Vagina (tissue), 2 donors: ENCODE results near the gene IMMP2L. TPM values are rescaled to one million over a fixed set of nuclear protein-coding genes. Genes with fewer than 3 reads are reported as not detected.

Experiments used
- DNase-seq, 2 donors: peaks; one replicate each; pipeline ENCODE4 v3.0.0-alpha.2; 2017; ENCODE audit errors: extremely low spot score in 2 of 2
- H3K27ac ChIP-seq: fragments of 200-600 bp; sonication (generic); one replicate; pipeline ENCODE4 v1.5.1; 2019
- H3K27me3 ChIP-seq: fragments of 200-600 bp; sonication (generic); one replicate; pipeline ENCODE4 v1.5.1; 2019
- H3K36me3 ChIP-seq, 2 donors: fragments of 200-600 bp; sonication (generic); one replicate each; pipeline ENCODE4 v1.5.1; 2017 to 2019
- H3K4me1 ChIP-seq: fragments of 200-600 bp; sonication (generic); one replicate; pipeline ENCODE4 v1.5.1; 2019
- H3K4me3 ChIP-seq, 2 donors: fragments of 200-600 bp; sonication (generic); 1 replicate in 1 of 2; 2 replicates in 1 of 2; pipeline ENCODE4 v1.5.1; 2016 to 2019
- H3K9me3 ChIP-seq: fragments of 200-600 bp; sonication (generic); one replicate; pipeline ENCODE4 v1.5.1; 2019
- POLR2A ChIP-seq, 2 donors: fragments of 450-650 bp; IDR thresholded peaks; one replicate each; pipeline ENCODE4 v1.6.1; 2017; ENCODE audit warnings: antibody characterized with exemption in 2 of 2, mild to moderate bottlenecking in 2 of 2, moderate library complexity in 2 of 2
- POLR2AphosphoS5 ChIP-seq, 2 donors: sonication (generic); formaldehyde crosslinking; IDR thresholded peaks; one replicate each; pipeline ENCODE4 v1.9.0; 2017; ENCODE audit warnings: antibody characterized with exemption in 2 of 2, mild to moderate bottlenecking in 2 of 2, low read depth in 1 of 2; ENCODE audit not compliant: insufficient read depth in 1 of 2
- intact Hi-C: fragments of 100-400 bp; cut with DNase I; formaldehyde crosslinking; loops from one replicate; pipeline ENCODE4 v1.15.1; 2023
- total RNA-seq: library from RNA; depleted of rRNA; stranded (reverse); fragments of >200 nt; gene quantifications from one replicate; pipeline ENCODE4 v1.2.3, GENCODE V29; 2016
- TF ChIP-seq, protein P1 (sequence below), 3 experiments: fragments of 450-650 bp in 2 of 3; fragments of 200-600 bp in 1 of 3; sonication (generic) in 1 of 3; IDR thresholded peaks; one replicate each; pipeline ENCODE4 v1.5.1; 2017 to 2019; ENCODE audit warnings: antibody characterized with exemption in 3 of 3, mild to moderate bottlenecking in 2 of 3, moderate library complexity in 2 of 3

IMMP2L gene
- total RNA-seq, 1 donor from 2014 or later = 13.3 TPM

DNA sequence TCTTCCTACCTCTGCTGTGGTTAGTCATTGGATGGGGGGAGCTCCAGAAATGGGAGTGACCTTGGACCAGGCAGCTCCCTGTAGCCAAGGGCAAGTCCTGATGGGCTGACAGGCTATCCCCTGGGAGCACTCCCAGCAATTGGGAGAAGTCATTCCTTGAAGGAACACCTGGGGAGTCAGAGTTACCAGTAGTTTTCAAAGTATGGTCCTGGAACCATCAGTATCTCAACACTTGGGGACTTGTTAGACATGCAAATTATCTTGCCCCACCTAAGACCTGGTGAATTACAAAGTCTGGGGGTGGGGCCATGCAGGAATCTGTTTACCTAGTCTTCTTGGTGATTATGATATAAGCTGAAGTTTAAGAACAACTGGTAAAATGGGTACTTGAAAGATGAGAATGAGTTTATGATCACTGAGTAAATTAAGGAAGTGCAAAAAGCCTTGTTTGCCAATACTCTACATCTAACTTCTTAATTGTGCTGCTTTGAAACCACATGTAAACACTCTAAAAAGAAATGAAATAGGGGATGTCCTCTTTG lies 758.6 kb downstream of the IMMP2L start:
- DNase-seq = no peak
- TF ChIP-seq POLR2A (IDR thresholded peaks at IDR 0.05) (no peak), POLR2AphosphoS5 (IDR thresholded peaks at IDR 0.05; ENCODE audit: insufficient read depth in 1 of 2, low read depth in 1 of 2) (no peak)
- TF ChIP-seq, protein P1, sequence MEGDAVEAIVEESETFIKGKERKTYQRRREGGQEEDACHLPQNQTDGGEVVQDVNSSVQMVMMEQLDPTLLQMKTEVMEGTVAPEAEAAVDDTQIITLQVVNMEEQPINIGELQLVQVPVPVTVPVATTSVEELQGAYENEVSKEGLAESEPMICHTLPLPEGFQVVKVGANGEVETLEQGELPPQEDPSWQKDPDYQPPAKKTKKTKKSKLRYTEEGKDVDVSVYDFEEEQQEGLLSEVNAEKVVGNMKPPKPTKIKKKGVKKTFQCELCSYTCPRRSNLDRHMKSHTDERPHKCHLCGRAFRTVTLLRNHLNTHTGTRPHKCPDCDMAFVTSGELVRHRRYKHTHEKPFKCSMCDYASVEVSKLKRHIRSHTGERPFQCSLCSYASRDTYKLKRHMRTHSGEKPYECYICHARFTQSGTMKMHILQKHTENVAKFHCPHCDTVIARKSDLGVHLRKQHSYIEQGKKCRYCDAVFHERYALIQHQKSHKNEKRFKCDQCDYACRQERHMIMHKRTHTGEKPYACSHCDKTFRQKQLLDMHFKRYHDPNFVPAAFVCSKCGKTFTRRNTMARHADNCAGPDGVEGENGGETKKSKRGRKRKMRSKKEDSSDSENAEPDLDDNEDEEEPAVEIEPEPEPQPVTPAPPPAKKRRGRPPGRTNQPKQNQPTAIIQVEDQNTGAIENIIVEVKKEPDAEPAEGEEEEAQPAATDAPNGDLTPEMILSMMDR (IDR thresholded peaks at IDR 0.05) = no peak
- intact Hi-C loops = no loop called here
- Histone ChIP-seq H3K36me3 (no peaks in the 10 kb centered on the region), H3K9me3 (no peaks in the 10 kb centered on the region), H3K4me3 (no peak overlapping the region), H3K27me3 (no peaks in the 10 kb centered on the region), H3K27ac (no peak overlapping the region), H3K4me1 (no peaks in the 10 kb centered on the region)

DNA sequence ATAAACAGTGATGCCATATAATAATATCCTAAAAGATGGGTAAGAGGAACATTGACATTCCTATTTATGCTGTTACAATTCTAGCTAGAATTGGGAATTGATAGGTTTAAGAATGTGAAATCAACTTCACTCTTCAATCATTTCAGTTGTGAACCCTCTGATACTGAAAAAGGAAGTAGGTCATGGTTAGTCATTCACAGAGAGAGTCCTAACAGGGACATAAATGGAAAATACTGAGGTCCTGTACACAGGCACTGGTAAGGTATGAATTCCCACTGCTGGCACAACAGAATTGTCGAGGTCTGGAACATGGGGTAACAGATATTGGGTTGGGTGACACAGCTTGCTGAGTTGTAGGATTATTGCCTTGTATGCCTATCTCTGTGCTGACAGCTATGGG lies 760.8 kb downstream of the IMMP2L start:
- H3K9me3 ChIP-seq = no peaks in the 10 kb centered on the region
- H3K27ac ChIP-seq = no peak overlapping the region
- TF ChIP-seq, protein P1 (IDR thresholded peaks at IDR 0.05) = no peak
- no peak for TF ChIP-seq POLR2A (IDR thresholded peaks at IDR 0.05)
- no peak for TF ChIP-seq POLR2AphosphoS5 (IDR thresholded peaks at IDR 0.05; ENCODE audit: insufficient read depth in 1 of 2, low read depth in 1 of 2)
- no peak for DNase-seq
- no peaks in the 10 kb centered on the region for H3K27me3 ChIP-seq
- intact Hi-C loops = no loop called here
- no peak overlapping the region for H3K4me3 ChIP-seq
- no peaks in the 10 kb centered on the region for H3K36me3 ChIP-seq
- no peaks in the 10 kb centered on the region for H3K4me1 ChIP-seq

DNA sequence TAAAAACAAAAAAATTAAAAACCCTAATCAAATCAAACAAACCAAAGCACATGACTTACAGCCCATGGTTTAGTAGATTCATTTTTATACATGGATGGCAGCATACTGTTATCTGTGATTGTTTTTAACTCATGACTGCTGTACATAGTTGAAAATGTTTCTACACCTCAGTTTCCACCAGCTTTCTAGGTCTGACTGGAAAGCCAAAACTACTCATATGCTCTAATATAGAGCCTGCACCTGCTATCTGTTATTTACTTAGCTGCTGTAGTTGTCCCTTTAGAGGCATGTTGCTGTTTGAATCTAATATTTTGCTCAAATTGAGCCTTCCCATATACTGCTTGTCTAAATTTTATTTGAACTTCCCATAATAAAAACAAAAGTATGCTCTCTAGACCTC lies 761.3 kb downstream of the IMMP2L start:
- no peaks in the 10 kb centered on the region for H3K9me3 ChIP-seq
- no peaks in the 10 kb centered on the region for H3K36me3 ChIP-seq
- H3K4me1 ChIP-seq = no peaks in the 10 kb centered on the region
- no peak overlapping the region for H3K4me3 ChIP-seq
- DNase-seq = no peak
- H3K27ac ChIP-seq = no peak overlapping the region
- TF ChIP-seq POLR2AphosphoS5 (IDR thresholded peaks at IDR 0.05; ENCODE audit: insufficient read depth in 1 of 2, low read depth in 1 of 2) = no peak
- no peak for TF ChIP-seq POLR2A (IDR thresholded peaks at IDR 0.05)
- TF ChIP-seq, protein P1 (IDR thresholded peaks at IDR 0.05) = no peak
- intact Hi-C loops = no loop called here
- no peaks in the 10 kb centered on the region for H3K27me3 ChIP-seq

DNA sequence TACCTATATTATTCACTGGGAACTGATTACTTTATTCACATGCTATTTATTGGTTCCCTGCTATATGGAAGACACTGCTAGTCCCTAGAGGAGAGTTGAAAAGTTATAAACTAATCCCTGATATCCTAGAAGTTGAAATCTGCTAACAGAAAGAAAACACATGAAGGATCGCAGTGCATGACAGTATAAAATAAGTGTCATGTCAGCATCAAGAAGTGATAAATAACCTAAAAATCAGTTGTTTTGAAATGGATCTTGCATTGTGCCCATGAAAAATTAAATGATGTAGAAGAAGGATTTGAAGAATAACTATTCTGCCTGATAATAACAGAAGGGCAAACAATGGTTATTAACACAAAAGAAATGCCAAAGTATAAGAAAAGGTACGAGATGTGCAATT lies 764.6 kb downstream of the IMMP2L start:
- Histone ChIP-seq H3K9me3 (no peaks in the 10 kb centered on the region), H3K36me3 (no peaks in the 10 kb centered on the region), H3K27me3 (no peaks in the 10 kb centered on the region), H3K27ac (no peak overlapping the region), H3K4me3 (no peak overlapping the region), H3K4me1 (no peaks in the 10 kb centered on the region)
- DNase-seq = no peak
- intact Hi-C loops = no loop called here
- TF ChIP-seq POLR2A (IDR thresholded peaks at IDR 0.05) = no peak
- TF ChIP-seq, protein P1 (IDR thresholded peaks at IDR 0.05) = no peak
- no peak for TF ChIP-seq POLR2AphosphoS5 (IDR thresholded peaks at IDR 0.05; ENCODE audit: insufficient read depth in 1 of 2, low read depth in 1 of 2)

DNA sequence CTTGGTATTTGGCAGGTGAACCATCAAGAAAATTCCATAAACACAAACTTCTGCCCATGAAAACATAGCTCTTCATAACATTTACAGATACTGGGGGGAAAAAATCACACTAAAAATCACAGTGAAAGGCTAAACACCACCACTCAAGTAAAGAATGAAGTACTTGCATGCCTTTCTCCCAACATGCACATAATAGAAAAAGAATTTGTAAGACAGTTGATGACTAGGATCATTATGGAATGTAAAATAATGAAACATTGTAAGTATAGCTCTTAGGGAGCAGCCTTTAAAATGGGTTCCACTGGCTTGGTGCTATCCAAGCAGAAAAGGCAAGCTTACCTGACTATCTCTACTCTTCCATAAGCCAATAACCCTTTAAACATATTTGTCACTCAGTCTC lies 771.3 kb downstream of the IMMP2L start:
- TF ChIP-seq POLR2A (IDR thresholded peaks at IDR 0.05) = no peak
- TF ChIP-seq, protein P1 (IDR thresholded peaks at IDR 0.05) = no peak
- no peak for TF ChIP-seq POLR2AphosphoS5 (IDR thresholded peaks at IDR 0.05; ENCODE audit: insufficient read depth in 1 of 2, low read depth in 1 of 2)
- H3K36me3 ChIP-seq = no peaks in the 10 kb centered on the region
- H3K4me3 ChIP-seq = no peak overlapping the region
- intact Hi-C loops = no loop called here
- no peaks in the 10 kb centered on the region for H3K27me3 ChIP-seq
- DNase-seq = no peak
- H3K9me3 ChIP-seq = no peaks in the 10 kb centered on the region
- H3K4me1 ChIP-seq = no peaks in the 10 kb centered on the region
- H3K27ac ChIP-seq = no peak overlapping the region
